DMS 273 (cell line): ENCODE data around the gene COQ8B.
"Not testable (repeated sequence)": the region's sequence is repeated elsewhere in the genome, so short reads cannot be mapped to it uniquely, and the experiment has no call there.

ENCODE experiments used
- DNase-seq: peaks from one replicate; lab custom pipeline; 2025; ENCODE audit not compliant: unreplicated experiment; lab: John Stamatoyannopoulos, UW

COQ8B gene

DNA sequence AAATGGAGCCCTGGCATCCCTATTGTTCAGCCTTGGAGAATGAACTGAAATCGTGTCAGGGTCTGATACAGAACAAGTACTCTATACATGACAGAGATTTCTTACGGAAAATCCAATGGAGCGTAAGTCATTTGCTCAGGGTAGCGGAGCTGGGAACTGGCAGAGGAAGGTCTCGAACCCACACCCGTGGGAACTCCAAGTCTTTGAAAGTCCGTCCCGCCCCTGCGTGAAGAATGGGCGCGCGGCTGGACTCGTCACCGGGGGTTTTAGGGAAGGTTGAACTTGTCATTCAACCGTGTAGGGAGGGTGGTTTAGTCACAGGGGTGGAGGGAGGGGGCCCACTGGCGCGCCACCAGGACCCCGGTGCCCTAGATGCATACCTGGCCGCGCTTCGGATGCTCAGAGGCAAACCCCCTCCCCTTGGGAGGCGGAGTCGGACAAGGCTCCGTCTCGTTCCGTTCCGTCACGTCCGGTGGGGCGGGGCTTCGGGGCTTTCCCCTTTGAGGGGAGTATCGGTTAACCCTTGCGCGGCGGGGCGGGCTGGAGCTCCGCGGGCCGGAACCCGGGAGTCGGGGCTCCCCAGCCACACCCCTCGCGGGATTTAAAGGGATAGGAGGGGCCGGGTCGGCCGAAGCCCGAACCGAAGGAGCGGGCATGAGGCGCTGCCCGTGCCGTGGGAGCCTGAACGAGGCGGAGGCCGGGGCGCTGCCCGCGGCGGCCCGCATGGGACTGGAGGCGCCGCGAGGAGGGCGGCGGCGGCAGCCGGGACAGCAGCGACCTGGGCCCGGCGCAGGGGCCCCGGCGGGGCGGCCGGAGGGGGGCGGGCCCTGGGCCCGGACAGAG, at the start of gene COQ8B, which contains the start of gene ITPKC:
Gene COQ8B, minus strand, starts transcription at position 405 of the 843 bp plus-strand sequence. CDS start 2,254 bp downstream, outside the sequence.
Gene ITPKC, plus strand, starts transcription at position 631 of the 843 bp plus-strand sequence. Its CDS starts 24 bp downstream, at position 655.
- peak; percentile 99 for DNase-seq

DNA sequence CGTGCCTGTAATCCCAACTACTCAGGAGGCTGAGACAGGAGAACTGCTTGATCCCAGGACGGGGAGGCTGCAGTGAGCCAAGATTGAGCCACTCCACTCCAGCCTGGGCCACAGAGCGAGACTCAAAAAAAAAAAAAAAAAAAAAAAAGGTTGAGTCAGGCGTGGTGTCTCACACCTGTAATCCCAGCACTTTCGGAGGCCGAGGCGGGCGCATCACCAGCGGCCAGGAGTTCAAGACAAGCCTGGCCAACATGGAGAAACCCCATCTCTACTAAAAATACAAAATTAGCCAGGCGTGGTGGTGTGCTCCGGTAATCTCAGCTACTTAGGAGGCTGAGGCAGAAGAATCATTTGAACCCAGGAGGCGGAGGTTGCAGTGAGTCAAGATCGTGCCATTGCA, 49.7 kb upstream of the COQ8B start:
- DNase-seq = not testable (repeated sequence)

DNA sequence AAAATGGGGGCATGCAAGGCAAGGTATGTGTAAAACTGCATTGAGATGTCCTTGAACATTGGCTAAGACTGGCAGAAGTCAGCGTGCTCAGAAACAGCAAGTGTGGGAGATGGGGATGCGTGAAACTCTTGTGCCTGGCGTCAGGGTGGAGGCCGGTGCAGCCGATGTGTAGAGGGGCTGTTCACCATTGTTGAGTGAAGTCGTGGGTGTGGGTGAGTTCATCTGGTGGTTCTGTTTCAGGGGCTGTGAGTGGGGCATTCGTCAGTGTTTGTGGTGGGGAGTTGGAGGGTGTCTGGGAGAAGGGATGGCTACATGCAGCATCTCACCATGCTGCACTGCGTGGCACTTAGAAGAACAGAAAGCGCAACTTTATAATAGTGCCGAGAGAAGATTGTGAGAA, 47.3 kb upstream of the COQ8B start:
- no peak for DNase-seq

DNA sequence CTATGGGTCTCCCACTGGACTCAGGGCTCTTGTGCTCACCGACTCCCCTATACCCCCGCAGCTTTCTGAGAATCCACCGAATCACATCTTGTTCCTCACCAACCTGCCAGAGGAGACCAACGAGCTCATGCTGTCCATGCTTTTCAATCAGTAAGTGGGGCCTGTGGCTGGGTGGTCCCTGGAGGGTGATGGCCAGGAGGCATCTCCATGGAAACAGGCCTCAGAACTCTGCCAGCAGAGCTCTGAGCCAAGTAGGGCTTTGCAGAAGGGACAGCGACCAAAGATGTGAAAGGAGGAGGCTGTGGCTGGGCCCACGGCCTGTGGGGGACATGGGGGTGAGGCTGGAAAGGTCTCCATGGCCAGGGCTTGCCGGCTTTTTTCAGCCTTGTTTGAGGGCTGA, 46.8 kb upstream of the COQ8B start:
- no peak for DNase-seq

DNA sequence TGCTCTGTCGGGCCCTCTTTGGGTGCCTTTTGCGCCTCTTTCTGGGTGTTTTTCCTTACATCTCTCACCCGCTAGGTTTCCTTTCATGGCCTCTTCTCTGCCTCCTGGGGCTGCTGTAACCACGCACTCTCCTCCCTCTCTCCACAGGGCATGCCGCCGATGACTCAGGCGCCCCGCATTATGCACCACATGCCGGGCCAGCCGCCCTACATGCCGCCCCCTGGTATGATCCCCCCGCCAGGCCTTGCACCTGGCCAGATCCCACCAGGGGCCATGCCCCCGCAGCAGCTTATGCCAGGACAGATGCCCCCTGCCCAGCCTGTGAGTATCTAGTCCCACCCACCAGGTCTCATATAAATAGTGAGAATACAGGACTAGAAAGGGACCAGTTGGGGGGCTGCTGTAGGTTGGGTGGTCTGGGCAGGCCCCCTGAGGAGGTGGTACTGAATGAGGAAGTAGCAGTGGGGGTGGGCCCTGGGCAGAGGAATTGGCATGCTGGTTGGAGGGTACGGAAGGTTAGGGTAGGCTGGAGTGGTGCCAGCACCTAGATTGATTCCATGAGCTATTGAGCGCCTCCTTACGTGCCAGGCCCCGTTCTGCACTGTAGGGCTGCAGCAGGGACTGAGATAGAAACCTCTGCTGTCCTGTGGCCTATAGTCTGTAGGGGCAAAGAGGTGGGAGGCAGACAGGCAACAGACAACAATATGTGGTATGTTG, 46.2 kb upstream of the COQ8B start:
- no peak for DNase-seq

DNA sequence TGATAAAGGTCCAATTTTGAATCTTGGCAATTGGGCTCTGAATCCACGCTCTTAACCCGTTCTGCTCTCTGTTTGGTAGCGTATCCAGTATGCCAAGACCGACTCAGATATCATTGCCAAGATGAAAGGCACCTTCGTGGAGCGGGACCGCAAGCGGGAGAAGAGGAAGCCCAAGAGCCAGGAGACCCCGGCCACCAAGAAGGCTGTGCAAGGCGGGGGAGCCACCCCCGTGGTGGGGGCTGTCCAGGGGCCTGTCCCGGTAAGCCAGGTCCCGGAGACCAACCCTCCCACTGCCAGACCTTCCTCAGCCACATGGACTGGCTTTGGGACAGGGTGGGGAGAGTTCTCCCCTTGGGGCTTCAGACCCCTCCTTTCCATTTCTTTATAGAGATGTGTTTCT, 42.7 kb upstream of the COQ8B start:
- DNase-seq = no peak

DNA sequence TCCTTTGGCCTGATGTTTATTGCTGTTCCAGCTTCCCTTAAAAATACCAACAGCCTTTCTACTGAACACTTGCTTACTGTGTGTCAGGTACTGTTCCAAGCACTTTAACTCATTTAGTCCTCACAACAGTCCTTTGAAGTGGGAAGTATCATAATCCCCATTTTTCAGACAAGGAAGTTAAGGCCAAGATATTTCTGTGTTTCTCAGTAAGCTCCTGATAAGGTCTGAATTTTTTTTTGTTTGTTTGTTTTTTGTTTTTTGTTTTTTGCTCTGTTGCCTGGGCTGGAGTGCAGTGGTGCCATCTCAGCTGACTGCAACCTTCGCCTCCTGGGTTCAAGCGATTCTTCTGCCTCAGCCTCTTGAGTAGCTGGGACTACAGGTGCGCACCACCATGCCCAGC, 41.8 kb upstream of the COQ8B start:
- no peak for DNase-seq

DNA sequence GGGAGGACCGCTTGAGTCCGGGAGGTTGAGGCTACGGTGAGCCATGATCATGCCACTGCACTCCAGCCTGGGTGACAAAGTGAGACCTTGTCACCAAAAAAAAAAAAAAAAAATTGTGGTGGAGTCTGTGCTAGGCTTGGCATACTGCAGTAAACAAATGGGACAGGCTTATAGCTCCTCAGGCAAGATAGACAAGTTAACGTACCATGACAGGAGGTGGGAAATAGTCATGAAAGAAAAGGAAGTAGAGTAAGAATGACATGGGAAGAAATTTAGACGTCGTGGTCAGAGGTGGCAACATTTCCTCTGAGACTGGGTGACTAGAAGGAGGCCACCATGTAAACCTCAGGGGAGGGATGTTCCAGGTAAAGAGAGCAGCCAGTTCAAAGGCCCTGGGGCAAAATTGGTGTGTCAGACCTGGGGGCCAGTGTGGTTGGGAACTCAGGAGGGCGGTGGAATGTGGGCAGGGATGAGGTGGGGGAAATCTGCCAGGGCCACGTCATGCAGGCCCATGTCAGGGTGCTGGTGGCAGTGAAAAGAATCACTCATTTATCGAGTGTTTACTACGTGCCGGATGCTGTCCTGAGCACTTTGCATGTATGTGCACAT, 39.9 kb upstream of the COQ8B start:
- DNase-seq = no peak

DNA sequence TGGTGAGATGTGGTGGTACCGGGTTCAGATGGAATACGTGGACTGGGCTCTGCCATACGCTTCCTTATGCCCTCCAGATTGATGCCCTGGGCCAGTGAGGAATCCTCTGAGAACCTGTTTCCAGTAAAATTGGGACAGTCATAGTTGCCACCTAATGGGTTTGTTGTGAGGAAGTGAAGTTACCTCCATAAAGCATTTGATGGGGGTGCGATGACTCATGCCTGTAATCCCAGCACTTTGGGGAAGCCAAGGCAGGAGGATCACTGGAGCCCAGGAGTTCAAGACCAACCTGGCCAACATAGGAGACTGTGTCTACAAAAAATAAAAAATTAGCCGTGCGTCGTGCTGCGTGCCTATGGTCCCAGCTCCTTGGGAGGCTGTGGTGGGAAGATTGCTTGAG, 39.1 kb upstream of the COQ8B start:
- no peak for DNase-seq

DNA sequence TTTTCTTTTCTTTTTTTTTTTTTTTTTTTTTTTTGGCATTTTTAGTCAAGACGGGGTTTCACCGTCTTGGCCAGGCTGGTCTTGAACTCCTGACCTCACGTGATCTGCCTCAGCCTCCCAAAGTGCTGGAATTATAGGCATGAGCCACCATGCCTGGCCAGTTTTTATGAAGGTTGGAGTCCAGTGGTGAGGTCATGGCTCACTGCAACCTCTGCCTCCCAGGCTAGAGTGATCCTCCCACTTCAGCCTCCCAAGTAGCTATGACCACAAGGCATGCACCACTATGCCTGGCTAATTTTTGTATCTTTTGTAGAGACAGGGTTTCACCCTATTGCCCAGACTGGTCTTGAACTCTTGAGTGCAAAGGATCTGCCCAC, 38.5 kb upstream of the COQ8B start:
- no peak for DNase-seq

DNA sequence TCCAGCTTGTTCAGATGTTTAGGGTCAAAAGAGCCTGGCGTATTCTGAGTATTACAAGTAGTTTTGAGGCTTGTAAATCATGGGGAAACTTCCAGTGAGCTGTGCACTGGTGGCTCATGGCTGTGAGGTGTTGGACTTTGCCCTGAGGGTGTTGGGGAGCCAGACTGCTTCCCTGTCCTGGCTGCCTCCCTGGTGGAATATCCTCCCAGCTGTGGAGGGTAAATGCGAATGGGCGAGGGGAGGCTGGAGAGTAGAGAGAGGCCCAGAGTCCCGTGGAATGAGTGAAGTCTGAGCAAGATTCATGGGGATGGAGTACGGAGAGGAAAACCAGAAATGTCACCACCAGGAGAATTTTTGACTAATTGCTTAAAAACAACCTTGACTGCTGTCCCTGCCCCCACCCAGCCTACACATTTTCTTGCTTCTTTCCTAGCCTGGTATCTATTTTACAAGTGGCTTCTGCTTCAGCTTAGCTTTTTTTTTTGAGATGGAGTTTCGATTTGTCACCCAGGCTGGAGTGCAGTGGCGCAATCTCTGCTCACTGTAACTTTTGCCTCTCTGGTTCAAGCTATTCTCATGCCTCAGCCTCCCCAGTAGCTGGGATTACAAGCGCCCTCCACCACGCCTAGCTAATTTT, 38.0 kb upstream of the COQ8B start:
- no peak for DNase-seq

DNA sequence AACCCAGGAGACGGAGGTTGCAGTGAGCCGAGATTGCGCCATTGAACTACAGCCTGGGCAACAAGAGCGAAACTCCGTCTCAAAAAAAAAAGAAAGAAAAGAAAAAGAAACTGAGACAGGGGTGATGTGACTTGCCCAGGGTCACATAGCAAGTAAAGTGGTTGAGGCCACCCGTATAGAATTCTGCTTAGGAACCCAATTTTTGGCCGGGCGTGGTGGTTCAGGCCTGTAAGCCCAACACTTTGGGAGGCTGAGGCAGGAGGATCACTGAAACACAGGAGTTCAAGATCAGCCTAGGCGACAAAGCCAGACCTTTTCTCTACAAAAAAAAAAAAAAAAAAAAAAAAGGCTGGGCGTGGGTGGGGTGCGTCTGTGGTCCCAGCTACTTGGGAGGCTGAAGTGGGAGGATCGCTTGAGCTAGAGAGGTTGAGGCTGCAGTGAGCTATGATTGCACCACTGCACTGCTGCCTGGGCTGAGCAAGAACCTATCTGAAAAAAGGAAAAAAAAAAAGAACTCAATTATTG, 35.6 kb upstream of the COQ8B start:
- no peak for DNase-seq

DNA sequence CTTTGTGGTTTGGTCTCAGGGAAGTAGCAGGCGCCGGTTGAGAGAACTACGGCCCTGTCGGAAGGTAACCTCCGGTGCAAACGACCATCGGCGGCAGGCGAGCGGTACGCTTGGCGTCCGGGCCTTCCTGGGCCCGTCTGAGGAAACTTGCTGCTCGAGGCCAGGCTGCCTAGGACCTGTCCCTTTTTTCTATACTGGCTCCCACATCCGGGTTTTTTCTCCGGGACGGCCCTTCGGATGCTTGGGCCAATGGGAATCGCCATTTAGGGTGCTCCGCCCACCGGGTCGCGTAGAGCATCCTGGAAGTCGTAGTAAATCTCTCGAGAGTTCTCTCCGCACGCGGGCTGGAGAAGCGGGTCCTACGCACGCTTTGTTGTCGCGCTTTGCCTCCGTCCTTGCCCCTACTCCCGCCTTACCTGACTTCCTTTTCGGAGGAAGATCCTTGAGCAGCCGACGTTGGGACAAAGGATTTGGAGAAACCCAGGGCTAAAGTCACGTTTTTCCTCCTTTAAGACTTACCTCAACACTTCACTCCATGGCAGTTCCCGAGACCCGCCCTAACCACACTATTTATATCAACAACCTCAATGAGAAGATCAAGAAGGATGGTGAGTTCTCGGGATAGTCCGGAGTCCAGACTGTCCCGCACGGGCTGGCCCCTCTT, 34.3 kb upstream of the COQ8B start, which contains the start of gene SNRPA:
Gene SNRPA, plus strand, starts transcription at position 330 of the 664 bp plus-strand sequence. Its CDS starts 206 bp downstream, at position 536.
- DNase-seq = peak; percentile 99

DNA sequence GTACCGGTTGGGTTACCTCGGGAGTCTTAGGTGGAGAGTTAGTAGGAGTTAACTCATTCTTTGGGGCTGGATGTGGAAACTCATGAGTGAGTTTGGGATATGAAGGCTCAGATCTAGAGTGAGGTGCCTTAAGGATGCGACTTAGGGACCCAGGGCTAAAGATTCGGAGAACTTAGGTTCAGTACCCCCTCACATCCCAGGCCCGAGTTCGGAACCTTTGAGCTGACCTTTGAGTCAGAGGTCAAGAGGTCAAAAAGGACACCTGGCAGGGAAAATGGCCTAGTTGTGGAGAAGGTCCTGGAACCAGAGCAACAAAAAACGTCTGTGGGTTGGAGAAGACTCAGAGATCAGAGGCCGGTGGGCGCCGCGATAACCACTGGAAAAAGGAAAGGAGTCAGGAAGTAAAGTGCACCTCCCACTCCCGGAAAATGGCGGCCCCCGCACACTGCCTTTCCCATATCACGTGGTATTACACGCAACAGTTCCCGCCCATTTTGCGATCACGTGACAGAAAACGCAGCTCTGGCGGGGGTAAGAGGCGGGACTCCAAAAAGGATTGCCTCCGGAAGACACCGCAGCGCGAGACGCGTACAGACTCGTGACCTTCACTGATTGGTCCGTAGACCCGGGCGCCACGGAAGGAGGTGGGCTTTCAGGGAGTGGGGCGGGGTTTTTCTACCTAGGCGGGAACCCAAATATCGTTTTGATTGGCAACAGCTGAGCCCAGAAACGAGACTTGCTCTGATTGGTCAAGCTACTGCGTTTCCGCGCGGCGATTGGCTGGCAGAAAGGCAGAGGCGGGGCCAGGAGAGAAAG, 33.6 kb upstream of the COQ8B start, which contains the start of gene ACTMAP:
Gene ACTMAP, minus strand, starts transcription at position 420 of the 816 bp plus-strand sequence. CDS start 674 bp downstream, outside the sequence.
- peak; percentile 100 for DNase-seq

DNA sequence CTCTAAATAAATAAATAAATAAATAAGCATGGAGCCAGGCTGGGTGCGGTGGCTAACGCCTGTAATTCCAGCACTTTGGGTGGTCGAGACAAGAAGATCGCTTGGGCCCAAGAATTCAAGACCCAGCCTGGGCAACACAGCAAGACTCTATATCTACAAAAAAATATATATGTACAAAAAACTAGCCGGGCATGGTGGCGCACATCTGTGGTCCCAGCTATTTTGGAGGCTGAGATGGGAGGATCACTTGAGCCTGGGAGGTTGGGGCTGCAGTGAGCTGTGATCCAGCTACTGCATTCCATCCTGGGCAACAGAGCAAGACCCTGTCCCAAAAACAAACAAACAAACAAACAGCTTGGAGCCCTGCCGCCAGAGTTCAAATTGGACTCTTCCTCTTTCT, 30.9 kb upstream of the COQ8B start:
- DNase-seq = no peak

DNA sequence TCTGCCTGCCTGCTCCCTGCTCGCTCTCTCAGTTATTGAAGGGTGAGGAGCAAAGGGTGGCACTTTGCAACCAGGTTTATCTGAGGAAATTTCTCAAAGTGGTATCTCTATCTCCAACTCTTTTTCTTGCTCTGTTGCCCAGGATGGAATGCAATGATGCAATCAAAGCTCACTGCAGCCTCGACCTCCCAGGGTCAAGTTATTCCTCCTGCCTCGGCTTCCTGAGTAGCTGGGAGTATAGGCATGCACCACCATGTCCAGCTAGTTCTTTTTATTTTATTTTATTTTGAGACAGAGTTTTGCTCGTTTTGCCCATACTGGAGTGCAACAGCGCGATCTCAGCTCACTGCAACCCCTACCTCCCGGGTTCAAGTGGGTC, 28.7 kb upstream of the COQ8B start:
- DNase-seq = no peak

DNA sequence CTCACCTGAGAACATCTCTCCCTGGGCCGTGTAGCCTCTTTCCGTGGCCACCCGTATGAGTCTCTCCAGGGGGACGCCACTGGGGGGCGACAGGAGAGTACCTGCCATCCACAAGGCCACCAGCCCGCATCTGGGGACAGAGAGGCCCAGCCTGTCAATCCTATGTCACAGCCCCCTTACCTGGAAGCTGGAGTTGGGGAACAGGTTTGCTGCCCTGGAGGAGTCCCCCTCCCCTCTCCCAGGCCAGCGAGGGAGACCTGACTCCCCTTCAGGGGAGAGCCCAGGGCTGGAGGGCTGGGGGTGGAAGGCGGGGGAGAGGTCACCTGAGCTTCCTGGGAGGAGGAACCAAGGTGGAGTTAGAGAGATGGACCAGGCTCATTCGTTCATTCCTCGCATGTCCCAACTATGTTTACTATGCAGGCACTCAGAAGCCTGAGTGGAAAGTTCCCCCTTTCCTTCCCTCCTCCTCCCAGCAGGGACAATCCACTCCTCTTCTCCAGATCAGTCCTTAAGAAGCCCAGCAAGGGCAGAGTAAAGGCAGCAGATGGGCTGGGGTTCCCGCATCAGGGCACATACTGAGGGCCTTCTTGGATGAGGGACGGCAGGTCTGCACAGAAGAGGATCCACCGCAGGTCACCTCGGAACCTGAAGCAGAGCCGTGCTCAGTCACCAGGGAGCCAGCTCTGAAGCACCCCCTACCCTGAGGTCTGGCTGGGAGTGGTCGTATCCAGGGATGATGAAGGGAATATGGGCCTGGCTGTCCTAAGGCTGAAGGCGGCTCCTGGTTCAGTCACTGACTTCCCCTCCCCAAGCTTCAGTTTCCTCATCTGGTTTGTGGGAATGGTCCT, 28.1 kb upstream of the COQ8B start:
- no peak for DNase-seq

DNA sequence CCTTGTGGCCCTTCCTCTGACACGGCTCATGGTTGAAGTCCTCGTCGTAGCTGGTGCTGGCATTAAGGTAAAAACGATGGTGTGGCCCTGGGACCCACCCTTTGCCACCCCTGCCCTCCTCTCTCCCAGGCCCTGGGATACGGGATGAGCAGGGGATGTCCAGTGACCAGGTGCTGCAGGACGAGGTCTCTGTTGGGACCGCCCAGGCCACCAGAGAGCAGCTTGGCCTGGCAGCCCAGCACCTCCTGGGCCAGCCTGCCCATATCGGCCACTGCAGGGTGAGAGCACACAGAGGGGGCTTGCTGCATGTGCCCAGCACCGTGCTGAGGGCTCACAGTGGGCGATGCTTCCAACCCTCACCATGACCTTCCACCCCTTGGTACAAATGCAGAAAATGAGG, 27.2 kb upstream of the COQ8B start:
- no peak for DNase-seq

DNA sequence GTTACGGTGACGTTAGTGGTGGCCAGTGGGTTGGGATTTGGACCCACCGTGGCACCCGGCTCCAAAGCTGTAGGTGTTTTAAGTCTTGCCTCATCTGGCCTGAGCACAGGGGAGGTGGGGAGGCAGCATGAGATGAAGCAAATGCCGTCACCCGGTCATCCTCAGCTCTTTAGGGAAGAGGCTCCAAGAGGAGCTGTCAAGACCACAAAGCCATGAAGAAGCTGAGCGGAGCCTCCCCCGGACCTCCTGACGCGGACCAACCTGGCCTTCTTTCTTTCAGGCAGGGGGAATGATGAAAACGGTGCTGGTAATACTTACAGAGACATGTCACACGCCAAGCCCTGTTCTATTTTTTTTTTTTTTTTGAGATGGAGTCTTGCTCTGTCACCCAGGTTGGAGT, 26.2 kb upstream of the COQ8B start:
- DNase-seq = no peak
